Fibroblast of peridontal ligament (primary cell): ENCODE data around the gene ZSCAN25.
"Not testable (repeated sequence)": the region's sequence is repeated elsewhere in the genome, so short reads cannot be mapped to it uniquely, and the experiment has no call there.

Experiments used
- DNase-seq: peaks from one replicate; pipeline ENCODE4 v3.0.0-alpha.2; 2010; ENCODE audit errors: extremely low read depth

Gene ZSCAN25

DNA sequence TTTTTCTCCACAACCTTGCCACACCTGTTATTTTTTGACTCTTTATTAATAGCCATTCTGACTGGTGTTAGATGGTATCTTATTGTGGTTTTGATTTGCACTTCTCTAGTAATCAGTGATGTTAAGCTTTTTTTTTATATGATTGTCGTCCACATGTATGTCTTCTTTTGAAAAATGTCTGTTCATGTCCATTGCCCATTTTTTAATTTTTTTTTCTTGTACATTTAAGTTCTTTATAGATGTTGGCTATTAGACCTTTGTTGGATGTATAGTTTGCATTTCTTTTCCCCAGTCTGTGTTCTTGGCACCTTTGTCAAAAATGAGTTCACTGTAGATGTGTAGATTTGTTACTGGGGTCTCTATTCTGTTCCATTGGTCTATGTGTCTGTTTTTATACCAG is 28.8 kb downstream of the ZSCAN25 start:
- DNase-seq = no peak

DNA sequence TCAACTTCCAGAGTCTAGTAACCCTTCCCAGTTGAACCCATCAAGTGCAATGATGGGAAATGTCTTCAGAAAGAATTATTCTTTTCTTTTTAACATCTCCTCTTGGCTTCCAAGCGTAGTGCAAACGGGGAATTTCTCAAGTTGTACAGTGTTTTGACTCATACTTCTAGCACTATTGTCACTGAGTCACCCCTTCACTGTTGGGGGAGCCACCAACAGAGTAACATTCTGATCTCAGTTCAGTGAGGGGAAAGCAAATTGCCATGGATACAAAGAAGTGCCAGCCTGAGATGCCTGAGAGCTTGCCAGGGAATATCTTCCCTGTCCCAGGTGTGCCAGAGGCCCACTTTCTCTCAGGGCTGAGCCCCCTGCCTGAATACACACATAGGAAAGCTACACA is 32.1 kb downstream of the ZSCAN25 start:
- DNase-seq = no peak

DNA sequence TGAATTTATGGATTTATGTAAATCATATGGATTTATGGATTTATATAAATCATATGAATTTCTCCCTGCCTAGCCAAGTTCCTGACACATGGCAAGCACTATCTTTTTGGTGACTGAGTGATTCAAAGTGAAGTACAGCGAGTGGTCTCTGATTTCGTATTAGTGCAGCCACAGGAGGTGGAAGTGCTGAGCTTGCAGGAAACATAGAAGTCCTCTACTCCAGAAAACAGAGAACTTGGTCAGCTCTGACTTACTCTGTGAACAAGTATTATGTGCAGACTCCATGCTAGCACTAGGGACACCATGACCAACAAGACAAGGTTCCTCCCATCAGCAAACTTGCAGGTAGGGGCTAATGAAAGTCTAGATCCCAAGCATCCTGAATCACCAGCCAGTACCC is 34.5 kb downstream of the ZSCAN25 start:
- no peak for DNase-seq

DNA sequence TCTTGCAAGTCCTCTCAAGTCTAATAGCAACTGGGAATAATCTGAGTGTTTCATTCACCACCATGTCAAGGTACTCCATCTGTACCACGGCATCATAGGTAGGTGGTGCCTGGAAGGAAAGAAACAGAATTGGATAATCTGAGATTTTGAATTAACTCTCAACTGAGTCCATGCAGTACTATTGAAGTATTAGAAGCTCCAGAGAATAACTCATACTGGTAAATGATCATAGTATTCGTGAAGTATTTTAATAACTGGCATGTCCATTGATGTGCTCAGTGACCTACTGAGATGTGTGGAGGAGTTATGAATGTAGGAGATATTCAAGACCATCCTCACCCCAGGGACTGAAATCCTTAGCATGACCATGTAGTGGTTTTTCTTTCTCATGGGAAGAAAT is 35.9 kb downstream of the ZSCAN25 start:
- DNase-seq = no peak

DNA sequence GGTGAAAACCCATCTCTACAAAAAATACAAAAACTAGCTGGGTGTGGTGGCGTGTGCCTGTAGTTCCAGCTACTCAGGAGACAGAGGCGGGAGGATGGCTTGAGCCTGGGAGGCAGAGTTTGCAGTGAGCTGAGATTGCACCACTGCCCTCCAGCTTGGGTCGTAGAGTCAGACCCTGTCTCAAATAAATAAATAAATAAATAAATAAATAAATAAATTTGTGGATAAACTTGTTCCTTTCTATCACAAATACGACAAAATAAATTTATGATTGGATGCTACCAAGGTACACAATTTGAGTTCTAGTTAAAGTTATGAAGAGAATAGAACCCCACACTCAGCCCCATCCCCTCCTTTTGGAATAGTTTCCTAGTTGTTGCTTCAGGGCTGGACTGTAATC is 36.5 kb downstream of the ZSCAN25 start:
- DNase-seq = not testable (repeated sequence)

DNA sequence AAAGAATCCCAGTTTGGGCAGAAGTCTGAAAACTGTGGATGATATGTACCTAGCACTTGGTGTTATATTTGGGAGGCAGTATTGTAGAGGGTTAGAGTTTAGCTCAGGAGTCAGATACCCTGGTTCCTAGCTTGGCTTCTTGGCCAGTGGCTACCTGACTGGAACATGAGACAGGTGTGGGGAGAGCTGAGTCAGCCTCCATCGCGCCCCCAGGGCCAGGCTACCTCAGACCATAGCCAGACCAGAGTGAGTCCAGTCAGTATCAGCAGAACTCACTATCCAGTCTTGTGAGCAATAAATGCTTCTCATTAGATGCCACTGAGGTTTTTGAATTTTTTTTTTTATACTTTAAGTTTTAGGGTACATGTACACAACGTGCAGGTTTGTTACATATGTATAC is 37.0 kb downstream of the ZSCAN25 start:
- no peak for DNase-seq

DNA sequence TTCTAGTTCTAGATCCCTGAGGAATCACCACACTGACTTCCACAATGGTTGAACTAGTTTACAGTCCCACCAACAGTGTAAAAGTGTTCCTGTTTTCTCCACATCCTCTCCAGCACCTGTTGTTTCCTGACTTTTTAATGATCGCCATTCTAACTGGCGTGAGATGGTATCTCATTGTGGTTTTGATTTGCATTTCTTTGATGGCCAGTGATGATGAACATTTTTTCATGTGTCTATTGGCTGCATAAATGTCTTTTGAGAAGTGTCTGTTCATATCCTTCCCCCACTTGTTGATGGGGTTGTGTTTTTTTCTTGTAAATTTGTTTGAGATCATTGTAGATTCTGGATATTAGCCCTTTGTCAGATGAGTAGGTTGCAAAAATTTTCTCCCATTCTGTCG is 37.9 kb downstream of the ZSCAN25 start:
- DNase-seq = not testable (repeated sequence)

DNA sequence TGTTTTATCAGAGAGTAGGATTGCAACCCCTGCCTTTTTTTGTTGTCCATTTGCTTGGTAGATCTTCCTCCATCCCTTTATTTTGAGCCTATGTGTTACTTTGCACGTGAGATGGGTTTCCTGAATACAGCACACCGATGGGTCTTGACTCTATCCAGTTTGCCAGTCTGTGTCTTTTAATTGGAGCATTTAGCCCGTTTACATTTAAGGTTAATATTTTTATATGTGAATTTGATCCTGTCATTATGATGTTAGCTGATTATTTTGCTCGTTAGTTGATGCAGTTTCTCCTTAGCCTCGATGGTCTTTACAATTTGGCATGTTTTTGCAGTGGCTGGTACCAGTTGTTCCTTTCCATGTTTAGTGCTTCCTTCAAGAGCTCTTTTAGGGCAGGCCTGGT is 41.1 kb downstream of the ZSCAN25 start:
- DNase-seq = not testable (repeated sequence)

DNA sequence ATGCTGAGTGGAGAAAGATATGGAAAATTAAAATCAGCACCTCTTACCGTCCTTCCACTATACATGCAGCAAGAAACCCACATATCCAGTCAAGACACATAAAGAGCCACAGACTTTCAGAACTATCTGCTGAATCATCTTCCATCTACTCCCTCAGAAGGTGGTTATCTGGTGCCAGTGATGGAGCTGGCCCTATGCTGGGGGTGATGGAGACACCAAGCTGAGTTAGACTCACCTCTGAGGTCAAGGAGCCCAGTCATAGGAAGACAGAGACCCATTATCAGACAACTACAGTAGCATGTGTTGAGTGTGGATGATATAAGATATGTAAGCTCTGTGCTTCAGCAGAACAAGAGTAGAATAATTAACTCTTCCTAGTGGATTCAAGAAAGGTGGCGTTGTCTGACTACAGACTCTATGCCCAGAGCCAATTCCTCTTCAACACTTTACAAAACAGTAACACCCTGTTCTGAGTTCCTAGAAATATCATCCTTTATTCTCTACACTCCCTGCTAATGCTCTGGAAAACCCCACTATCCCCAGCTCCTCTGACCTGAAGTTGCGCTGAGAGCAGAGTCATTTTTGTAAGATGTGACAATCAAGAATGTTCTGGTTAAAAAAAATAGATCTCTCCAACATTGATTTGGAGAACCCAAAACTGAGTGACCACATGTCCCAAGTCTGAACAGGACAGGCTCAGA is 48.7 kb downstream of the ZSCAN25 start:
- no peak for DNase-seq

DNA sequence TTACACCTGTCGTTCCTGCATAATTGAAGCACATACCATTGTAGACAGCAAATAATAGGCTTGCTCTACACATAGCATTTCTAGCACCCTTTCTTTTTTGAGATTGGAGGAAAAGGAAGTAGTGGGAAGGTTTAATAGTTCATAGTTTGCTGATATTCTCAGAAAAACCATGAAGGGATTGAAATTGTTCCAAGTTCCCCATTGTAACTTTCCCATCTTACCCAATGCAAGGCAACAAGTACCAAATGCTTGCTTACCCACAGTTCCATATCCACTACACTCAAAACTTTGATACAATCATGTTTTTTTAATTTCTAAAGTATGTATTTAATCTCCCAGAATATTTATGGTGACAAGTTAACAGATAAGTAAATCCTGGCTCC is 49.3 kb downstream of the ZSCAN25 start:
- DNase-seq = no peak

DNA sequence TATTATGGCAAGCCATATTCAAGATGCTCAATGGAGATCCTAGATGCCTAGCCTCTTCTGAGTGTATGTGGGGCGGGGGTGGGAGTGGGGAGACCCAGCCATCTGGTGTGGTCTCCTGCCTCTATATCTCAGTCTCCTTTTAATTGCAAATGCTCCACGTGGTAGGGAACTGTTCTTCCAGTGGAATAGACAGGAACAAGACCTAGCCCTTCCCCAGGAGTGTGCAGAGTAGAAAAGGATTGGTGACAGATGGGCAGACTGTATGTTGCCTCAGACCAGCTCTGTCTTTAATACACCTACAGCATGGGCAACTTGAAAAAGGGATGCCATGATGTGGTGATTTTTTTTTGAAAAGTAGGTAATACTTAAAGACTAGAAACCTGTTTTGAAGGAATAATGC is 50.4 kb downstream of the ZSCAN25 start:
- DNase-seq = no peak

DNA sequence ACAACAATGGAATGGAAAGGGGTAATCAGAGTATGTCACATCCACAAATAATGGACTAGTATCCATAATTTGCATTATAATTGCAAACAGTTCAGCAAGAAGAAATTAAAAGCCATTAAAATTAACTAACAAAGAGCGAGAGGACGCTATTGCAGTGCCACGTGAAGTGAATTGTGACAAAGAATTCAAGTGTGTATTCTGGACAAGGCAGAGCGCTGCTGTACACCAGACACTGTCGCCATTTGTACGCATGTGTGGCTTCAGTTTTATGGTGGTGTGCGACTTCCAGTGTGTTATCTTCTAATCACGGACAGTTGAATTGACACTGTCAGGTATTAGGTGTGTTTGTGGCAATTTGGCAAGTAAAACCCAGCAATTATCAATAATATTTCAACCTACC is 51.8 kb downstream of the ZSCAN25 start:
- no peak for DNase-seq

DNA sequence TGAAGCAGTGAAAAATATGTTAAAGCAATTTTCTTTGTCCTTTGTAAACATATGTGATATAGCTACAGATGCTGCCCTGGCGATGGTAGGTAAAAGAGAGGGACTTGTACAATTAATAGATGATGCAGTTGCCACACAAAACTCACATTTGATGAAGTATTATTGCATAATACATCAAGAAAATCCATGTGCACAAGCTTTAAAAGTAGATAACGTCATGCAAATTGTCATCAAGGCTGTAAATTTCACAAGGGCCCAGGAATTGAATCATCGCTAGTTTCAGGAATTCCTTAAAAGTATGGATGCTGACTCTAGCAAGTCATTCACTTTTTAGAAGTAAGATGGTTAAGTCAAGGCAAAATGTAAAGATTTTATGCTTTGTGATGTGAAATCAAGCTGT is 53.0 kb downstream of the ZSCAN25 start:
- no peak for DNase-seq

DNA sequence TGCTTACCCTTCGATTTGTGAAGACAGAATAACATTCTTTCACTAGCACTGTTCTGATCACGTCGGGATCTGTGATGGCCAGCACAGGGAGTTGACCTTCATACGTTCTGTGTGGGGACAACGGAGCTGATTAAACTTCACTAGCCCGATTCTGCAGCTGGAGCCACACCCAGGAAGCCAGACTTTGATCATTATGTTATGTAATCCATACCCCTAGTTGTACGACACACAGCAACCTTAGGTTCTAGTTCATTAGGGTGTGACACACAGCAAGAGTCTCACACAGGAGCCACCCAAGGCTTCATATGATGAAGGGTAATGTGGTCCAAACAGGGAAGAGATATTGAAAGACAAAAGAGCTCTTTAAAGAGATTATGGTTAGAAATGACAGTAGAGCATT is 55.8 kb downstream of the ZSCAN25 start:
- no peak for DNase-seq

DNA sequence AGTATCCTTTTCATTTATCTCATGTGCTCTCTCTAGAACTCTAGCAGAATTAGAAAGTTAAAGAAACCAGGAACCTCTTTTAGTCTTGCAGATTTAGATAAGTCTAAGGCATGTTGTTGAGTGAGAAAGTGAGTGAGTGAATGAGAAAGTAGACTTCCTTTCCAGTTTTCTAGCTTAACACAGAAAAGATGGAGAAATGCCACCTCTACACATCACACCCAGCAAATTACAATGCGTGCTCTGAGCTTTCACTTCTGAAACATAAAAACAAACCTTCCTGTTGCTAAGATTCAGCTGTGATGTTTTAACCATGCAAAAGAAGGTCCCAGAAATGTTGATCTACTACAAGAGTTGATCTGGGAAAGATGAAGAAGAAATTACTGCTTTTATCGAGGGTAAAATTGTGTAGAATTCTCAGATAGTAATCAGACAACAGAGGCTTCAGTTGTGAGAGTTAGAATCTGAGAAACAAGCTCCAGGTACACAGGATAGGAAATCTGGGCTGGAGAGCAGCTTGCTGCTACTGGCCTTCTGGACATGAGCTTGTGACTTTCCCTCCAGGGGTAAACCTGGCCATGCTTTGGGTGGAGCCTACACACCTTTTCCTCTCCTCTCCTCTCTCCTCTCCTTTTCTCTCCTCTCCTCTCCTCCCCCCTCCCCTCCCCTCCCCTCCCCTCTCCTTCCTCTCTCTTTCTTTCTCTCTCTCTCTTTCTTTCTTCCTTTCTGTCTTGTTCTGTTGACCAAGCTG is 58.4 kb downstream of the ZSCAN25 start:
- DNase-seq = no peak

DNA sequence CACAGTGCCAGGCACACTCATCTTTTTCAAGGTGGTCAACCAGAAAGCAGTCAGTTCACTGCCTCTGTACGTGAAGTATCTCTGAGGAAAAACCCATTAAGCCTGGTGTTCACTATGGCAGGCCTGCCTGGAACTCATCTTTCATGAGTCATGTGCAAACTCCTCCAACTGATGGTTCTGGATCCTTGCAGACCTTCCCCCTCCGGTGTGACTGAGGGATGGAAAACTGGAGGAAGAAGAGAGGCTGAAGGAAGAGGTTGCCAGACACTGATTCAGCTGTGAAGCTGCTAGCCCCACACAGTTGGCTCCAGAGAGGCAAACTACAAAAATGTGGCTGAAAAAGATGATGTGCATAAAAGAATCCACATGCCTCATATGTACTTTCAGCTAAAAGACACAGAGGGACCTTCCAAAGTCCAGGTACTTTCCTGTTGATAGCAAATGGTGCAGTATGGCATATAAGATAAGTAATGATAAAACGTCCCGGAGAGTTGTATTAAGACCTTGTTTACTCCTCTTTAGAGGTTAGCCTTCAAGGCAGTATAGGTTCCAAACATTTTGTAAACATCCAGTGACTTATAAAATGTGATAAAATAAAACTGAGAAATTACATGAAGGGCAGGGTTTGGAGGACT is 60.4 kb downstream of the ZSCAN25 start:
- no peak for DNase-seq

DNA sequence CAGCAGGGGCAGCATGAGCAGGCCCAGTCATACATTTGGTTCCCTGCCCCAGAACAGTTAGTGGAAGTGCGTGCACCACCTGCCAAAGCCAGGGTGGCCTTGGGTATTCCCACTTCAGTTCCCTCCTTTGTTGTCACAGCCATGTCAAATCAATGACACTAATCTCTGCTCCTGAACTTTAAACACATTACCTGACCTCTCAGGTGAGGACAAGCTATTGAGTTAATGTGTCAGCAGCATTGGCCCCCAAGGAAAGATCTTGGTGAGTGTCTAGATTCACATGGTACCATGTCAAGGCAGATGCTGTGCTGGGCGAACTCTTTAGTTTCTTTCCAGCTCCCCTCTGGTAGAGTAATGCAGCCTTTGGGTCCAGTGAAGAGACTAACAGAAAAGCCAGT is 60.9 kb downstream of the ZSCAN25 start:
- no peak for DNase-seq

DNA sequence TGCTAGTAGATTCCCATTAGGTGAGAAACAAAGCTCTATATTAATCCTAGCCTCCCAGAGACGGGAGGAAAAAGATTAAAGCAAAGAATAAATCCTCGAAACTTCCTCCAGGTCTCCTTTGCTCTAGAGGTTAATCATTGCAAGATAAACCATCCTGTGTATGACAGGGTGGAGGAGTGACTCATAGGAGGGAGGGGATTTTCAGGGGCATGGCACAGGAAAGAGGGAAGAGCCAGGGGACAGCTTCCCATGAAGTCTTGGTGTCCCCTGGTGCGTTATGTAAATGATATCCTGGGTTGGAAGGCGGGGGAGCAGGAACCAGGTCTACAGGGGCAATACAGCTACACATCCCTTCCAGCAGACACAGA is 62.3 kb downstream of the ZSCAN25 start:
- DNase-seq = no peak

DNA sequence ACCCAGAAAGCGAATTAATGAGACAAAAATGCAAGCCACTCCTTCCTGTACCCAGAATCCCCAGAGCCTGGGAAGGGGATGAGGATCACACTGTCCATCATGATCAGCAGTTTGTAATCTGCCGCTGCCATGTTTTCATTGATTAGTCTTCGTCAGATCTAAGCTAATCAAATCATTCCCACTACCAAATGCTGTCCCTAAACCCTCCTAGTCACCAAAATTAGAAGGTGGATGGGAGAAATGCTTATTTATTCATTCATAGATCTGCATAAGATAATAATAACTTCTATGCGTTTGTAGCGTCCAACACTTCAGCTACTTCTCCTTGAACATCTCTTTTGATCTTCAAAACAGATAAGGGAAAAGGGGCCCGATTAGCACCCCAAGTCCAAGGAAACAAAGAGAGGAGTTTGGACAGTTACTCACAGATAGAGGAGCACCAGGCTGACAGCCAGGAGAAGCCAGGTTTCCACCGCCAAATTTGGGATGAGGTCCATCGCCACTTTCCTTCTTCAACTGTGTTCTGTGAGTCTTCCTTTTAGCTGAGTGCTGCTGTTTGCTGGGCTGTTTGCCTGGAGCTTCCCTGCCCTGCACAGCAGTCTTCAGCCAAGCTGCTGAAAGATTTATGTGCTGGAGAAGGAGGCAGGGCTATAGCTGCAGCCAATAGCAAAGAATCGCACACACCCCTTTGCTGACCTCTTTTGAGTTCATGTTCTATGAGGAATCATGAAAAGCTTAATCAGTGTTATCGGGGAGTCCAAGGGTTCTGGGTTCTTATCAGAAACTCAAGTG is 62.9 kb downstream of the ZSCAN25 start, which contains the start of gene CYP3A5:
CYP3A5 (minus strand) TSS at position 597 of the 792 bp plus-strand sequence; CDS start at position 497, 100 bp downstream.
- DNase-seq = no peak
